HG03378 (cell line): ENCODE data around the gene RGL1.

Source experiments
- ATAC-seq: cut with Tn5 transposase; IDR thresholded peaks from one replicate; pipeline ENCODE4 v1.9.1; 2021; ENCODE audit warnings: mild to moderate bottlenecking, moderate library complexity; ENCODE audit not compliant: unreplicated experiment

The RGL1 gene

GRCh38 chr1:183859831-183860230 lies 54.9 kb downstream of the RGL1 start:
- ATAC-seq: no peak

GRCh38 chr1:183862967-183863366 lies 58.0 kb downstream of the RGL1 start:
- ATAC-seq: no peak

DNA sequence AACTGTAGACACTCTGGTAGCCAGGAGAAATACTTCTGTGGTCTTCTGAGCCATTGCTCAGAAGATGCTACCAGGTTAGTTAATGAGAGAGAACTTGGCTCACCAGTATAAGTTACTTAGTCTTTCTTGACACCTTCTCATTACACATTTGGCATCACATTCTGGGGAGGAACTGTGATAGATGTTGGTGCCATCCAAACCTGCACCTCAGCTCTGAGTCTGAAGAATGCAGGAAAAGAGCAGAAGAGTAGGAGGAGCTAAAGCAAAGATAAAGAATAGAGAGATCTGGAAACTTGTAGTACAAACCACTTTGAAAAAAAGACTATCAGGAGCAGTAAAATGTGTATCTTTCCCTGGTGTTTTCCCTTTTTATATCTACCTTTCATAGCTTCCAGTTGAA lies 58.9 kb downstream of the RGL1 start:
- ATAC-seq: no peak

DNA sequence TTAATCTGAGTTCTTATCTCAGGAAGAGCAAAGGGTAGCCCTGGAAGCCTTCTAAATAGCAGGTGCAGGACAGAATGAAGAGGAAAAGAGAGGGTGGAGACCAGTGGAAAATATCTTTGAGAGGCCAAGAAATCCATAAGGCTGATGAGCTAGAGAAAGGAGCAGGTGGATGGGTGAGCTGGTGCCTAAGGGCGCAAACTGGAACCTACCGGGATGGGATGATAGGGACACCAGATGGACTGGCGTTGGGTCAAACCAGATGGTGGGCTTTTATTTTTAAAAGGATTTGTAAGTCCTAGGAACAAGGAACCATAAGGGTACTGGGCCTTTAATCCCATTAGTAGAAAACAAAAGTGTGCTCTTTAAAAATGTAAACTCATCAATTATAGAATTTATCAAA lies 59.7 kb downstream of the RGL1 start:
- ATAC-seq: no peak

DNA sequence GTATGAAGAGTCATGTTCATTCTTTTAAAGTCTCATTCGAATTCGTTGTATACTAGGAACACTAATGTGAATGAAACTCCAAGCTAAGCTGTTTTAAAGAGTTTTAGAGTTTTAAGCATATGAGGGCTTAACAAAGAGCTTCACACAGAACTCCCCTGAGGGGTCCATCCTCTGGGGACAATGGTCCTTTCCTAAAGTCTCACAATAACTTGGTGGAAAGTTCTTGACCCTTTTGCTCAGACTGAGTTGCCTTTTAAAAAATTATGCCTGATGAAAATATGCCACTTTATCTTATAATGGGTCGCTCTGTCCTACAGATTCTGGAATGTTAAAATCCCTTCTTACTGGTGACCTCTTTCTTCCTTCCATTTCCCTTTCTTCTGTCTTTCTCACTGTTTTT lies 64.3 kb downstream of the RGL1 start:
- ATAC-seq: no peak

- ATAC-seq: no peak
These were observed 64.7 kb downstream of the RGL1 start for GRCh38 chr1:183869664-183870063.

DNA sequence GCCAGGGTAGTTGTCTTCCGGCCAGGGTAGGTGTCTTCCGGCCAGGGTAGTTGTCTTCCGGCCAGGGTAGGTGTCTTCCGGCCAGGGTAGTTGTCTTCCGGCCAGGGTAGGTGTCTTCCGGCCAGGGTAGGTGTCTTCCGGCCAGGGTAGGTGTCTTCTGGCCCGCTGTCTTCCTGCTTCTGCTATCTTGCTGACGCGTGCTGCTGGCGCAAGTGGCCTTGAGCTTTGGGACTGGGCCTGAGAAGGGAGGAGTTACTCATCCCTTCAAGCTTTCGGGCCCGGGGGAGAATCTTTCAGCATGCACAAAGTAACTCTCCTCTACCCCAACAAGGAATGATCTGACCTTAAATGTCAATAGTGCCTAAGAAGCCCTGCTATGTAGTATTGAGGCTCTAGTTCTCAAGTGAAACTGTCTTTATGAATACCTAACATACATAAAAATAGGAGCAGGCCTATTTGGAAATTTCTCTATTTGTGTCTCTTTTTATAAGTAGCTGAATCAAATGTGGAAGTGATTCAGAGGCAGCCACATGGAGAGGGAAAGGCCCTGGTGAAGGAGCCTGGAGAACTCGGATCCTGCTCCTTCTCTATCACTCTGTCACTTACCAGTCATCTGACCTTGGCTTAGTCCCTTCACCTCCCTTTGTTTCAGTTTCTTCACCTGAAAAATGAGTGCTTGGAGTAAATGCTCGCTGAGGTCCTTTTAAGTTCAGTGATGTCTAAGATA lies 65.6 kb downstream of the RGL1 start:
- ATAC-seq: no peak

DNA sequence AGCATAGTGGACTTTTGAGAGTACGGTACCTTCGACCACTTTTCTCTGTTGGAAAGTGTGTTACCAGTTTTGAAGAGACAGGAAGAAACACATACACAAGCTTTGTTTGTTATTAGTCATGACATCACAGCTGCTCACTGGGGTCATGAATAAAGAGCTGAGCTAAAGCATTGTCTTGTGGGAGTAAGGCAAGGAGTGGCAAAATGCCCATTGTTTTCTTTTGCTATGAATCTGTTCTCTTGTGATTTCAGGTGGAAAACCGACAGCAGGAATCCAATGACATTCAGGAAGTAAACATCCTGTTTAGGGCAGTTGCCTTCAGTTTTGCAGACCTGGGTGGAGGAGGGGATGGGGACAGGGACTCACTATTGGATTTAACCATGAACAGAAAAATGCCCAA lies 66.2 kb downstream of the RGL1 start:
- ATAC-seq: no peak

- ATAC-seq: no peak
These were observed 66.7 kb downstream of the RGL1 start for GRCh38 chr1:183871601-183872000.

- ATAC-seq: no peak
These were observed 67.5 kb downstream of the RGL1 start for GRCh38 chr1:183872403-183872802.

GRCh38 chr1:183873642-183874041 lies 68.7 kb downstream of the RGL1 start:
- no peak for ATAC-seq

DNA sequence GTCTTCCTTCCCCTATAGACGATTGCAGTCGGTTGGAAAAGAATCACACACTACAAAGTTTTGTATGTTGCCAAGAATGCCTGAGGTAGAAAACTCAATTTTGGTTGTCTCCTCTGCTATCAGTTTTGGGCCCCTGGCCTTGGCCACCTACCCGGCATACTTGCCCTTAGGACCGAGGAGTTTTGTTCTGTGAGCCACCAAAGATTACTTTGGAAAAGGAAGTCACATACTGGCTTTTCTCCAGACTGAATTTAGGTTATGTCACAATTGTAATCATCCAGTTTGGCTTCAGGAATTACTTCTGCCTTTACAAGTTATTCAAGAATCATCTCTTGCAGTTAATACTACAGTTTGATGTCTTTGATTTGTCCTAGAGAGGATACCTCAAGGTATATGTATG lies 71.4 kb downstream of the RGL1 start:
- ATAC-seq: no peak

DNA sequence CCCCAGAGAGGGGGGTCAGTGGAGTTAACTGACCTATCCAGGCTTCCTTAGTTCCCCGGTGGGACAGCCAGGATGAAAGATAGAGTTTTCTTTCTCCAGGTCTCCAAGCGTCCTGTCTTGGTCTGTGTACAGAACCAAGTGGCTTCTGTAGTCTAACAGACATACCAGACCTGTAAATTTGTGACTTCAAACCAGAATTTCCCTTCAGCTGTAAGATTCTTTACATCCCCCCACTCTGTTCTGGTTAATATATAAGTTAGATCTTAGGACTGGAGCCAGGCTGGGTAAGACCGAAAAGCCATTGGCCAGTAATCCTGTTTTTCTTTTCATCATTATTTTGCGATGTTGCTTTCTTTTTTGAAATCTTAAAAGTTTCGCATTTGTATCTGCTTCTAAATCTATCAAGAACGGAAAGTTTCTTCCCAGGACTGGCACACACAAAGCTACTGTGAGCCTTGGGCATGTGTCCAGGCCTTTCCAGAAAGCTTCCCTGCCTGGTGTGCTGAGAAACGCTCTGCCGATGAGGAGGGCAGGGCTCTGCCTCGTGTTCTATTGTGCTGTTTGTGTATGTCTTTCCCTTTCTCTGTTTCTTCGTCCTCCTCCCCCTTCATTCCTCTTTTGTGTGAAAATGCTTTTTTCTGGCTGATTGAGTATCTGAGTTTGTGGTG lies 72.3 kb downstream of the RGL1 start:
- no peak for ATAC-seq

- no peak for ATAC-seq
These were observed 74.6 kb downstream of the RGL1 start for GRCh38 chr1:183879494-183879893.

DNA sequence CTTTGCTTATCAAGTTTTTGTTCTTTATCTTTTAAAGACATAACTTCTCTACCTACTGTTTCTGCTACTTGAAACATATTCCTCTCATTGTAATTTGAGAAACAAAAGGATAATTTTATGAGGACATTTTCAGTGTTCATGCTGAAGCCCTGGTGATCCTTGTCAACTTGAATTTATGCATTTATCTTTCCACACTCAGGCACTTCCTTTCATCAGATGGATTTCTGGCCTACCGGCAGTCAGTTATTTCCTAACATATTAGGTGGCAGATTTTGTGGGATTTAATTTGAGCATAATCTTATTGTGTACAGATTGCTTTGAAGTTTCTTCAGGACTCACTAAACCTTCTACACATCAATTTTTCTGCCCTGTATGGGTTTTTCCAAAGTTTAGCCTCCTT lies 75.0 kb downstream of the RGL1 start:
- no peak for ATAC-seq

GRCh38 chr1:183880531-183881243 lies 75.8 kb downstream of the RGL1 start:
- no peak for ATAC-seq

- no peak for ATAC-seq
These were observed 76.6 kb downstream of the RGL1 start for GRCh38 chr1:183881387-183882131.

GRCh38 chr1:183882335-183883167 lies 77.6 kb downstream of the RGL1 start:
- no peak for ATAC-seq

GRCh38 chr1:183883623-183884022 lies 78.7 kb downstream of the RGL1 start:
- ATAC-seq: no peak

GRCh38 chr1:183884526-183884925 lies 79.6 kb downstream of the RGL1 start:
- no peak for ATAC-seq
